Measurements from ENCODE around the gene GRIA1.

Gene GRIA1

DNA sequence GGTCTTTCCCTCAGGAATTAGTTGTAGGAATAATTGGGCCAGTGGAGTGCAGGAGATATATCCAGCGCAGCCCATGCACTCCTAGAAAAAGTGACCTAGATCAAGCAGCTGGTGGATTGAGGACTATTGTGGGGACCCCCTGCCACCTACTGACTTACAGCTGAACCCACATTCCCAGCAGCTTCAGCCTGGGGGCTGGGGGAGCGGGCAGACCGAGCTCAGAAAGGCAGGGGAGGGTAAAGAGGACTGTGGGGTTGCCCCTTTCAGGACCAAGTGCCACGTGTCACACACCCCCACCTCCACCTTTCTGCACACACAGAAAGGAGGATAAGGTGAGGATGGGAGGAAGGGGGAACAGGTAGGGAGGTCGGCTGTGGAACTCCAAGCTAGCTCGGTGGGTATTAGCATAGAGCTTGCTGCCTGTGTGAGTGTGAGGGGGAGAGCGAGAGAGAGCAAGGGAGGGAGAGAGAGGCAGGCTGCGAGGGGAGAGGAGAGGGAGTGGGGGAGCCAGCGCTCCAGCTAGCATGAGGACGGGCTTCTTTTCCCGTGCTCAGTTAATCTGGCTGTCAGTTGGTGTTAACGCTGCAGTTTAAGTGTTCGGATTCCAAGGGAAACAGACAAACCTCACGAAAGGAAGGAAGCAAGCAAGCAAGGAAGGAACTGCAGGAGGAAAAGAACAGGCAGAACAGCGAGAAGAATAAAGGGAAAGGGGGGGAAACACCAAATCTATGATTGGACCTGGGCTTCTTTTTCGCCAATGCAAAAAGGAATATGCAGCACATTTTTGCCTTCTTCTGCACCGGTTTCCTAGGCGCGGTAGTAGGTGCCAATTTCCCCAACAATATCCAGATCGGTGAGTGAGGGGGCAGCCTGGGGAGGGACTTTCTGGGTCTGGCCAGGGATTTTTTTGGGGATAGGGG, at the start of gene GRIA1:
GRIA1 (plus strand) TSS at position 553 of the 920 bp plus-strand sequence.
- no peak for DNase-seq (ENCODE audit: low read depth in 2 of 2, low spot score in 1 of 2)

GRCh38 chr5:153445875-153446579, 44.4 kb upstream of the GRIA1 start:
- no peak for DNase-seq (ENCODE audit: low read depth in 2 of 2, low spot score in 1 of 2)

DNA sequence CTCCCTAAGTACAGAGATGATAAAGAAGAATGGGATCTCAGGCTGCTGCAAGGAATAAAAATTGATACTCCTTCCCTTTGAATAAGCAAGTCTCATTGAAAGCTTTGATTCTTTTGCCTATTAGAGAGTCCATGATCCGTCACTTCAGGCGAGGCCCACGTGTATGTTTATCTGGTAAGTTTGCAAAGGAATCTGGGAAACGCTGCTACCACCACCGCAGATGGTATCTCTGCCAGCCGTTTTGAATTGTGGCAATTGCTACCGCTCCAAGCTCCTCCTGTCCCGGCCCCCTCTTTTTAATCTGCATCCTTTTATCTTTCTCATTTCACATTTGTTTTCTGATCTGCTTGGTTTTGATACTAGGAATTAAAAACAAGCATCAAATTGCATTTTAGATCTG, 42.9 kb upstream of the GRIA1 start:
- DNase-seq (ENCODE audit: low read depth in 2 of 2, low spot score in 1 of 2): no peak

DNA sequence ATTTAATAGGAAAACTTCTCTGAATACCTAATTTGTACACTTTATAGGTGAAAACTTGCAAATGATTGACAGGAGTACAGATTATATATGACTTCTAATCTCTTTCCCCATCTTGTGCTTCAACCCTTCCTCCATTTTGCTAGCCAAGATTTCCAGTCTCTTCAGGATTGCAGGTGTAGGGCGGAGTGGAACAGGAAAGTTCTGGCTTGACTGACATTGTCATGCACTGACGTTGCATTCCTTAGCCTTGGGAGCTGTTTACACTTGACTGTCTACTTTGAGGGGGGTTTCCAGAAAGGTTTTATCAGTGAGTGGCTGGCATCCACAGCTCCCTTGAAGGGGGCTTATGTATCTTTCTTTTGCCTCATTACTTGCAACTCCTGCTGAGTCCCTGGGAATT, 34.1 kb upstream of the GRIA1 start:
- no peak for DNase-seq (ENCODE audit: low read depth in 2 of 2, low spot score in 1 of 2)

- DNase-seq (ENCODE audit: low read depth in 2 of 2, low spot score in 1 of 2): no peak
Measured at GRCh38 chr5:153456993-153457392, 33.5 kb upstream of the GRIA1 start.

DNA sequence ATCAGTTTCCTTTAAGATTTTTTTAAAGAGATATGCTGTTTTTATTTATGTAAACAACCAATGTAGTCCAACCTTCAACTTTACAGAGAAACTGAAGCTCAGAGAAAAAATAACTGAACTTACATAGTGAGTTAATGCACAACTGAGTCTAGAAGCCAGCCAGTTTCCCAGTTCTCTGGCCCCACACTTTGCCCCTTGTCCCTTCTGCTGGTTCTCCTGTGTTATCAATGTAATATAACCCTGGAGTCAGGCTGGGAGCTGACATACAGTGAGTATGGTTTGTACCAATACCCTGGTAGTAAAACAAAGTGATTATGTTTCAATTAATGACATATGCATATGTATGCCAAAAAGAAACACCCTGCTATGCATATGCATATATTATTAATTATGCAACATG, 32.2 kb upstream of the GRIA1 start:
- DNase-seq (ENCODE audit: low read depth in 2 of 2, low spot score in 1 of 2): no peak

GRCh38 chr5:153459051-153459743, 31.3 kb upstream of the GRIA1 start:
- DNase-seq (ENCODE audit: low read depth in 2 of 2, low spot score in 1 of 2): no peak

GRCh38 chr5:153460421-153460820, 30.0 kb upstream of the GRIA1 start:
- DNase-seq (ENCODE audit: low read depth in 2 of 2, low spot score in 1 of 2): no peak

DNA sequence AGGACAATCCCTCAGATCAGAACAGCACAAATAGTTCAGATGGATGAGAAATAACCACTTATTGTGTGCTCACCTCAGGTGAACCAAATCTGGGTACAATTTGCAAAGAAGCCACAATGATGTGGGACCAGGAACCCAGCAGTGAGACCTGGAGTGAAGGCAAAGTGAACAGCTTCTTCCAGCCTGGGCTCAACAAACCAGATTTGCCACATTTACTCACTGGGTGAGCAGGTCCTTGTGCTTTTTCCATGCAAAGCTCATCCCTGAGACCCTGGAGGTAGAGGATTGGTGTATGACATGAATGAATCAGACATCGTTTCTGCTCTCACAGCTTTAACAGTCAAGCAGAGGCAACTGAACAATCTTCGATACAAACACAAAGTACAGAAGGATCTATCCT, 29.1 kb upstream of the GRIA1 start:
- DNase-seq (ENCODE audit: low read depth in 2 of 2, low spot score in 1 of 2): no peak

DNA sequence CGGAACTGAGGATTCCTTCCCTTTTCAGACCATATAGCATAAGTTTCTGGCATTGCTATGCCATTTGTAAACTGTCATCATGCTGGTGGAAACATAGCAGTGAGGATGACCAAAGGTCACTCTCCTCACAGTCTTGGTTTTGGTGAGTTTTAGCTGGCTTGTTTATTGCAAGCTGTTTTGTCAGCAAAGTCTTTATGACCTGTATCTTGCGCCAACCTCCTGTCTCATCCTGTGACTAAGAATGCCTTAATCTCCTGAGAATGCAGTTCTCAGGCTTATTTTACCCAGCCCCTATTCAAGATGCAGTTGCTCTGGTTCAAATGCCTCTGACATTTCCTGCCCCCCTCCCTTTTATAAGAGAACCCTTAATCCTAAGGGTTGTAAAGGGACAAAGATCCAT, 26.7 kb upstream of the GRIA1 start:
- no peak for DNase-seq (ENCODE audit: low read depth in 2 of 2, low spot score in 1 of 2)

GRCh38 chr5:153467546-153467945, 22.9 kb upstream of the GRIA1 start:
- no peak for DNase-seq (ENCODE audit: low read depth in 2 of 2, low spot score in 1 of 2)

GRCh38 chr5:153469423-153469822, 21.0 kb upstream of the GRIA1 start:
- DNase-seq (ENCODE audit: low read depth in 2 of 2, low spot score in 1 of 2): no peak

DNA sequence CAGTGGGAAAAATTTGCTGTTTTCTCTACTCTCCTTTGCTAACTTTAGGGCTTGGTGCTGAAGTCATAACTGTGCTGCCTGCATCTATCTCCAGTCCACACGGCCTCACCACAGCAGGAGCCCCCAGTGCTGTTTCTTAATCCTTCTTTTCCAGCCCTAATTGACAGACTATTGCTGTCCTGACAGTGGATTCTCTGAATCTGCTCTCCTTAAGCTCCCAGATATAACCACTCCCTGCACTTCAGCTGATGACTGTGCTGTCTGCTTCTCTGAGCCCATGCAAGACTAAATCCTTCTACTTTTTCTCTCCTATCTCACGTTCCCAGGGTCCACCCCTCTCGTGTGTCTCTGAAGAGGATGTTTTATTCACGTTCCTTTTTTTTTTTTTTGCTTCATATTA, 19.7 kb upstream of the GRIA1 start:
- no peak for DNase-seq (ENCODE audit: low read depth in 2 of 2, low spot score in 1 of 2)

GRCh38 chr5:153476767-153477166, 13.7 kb upstream of the GRIA1 start:
- DNase-seq (ENCODE audit: low read depth in 2 of 2, low spot score in 1 of 2): no peak

- DNase-seq (ENCODE audit: low read depth in 2 of 2, low spot score in 1 of 2): no peak
Measured at GRCh38 chr5:153480401-153480800, 10.1 kb upstream of the GRIA1 start.

- no peak for DNase-seq (ENCODE audit: low read depth in 2 of 2, low spot score in 1 of 2)
Measured at GRCh38 chr5:153483482-153483881, 7.0 kb upstream of the GRIA1 start.

- DNase-seq (ENCODE audit: low read depth in 2 of 2, low spot score in 1 of 2): no peak
Measured at GRCh38 chr5:153485641-153486040, 4.8 kb upstream of the GRIA1 start.

DNA sequence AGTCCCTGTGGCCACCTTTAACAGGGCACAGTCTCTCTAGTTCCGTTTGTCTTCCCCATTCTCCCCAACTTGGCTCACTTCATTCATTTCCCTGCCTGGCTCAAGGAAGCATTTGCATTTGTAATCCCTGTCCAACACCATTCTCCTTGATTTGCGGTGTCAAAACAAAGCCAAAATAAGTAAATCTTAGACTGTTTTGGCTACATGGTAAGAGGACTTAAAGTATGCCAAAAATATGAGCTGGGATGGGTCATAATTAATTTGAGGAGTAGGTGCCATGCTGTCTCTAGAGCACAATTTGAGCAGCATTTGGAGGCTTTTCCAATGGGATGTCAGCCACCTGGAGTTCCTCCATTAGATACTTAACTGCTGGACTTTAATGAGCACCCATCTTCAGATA, 3.7 kb upstream of the GRIA1 start:
- no peak for DNase-seq (ENCODE audit: low read depth in 2 of 2, low spot score in 1 of 2)

GRCh38 chr5:153489611-153490010, 859 bp upstream of the GRIA1 start:
- DNase-seq (ENCODE audit: low read depth in 2 of 2, low spot score in 1 of 2): no peak

DNA sequence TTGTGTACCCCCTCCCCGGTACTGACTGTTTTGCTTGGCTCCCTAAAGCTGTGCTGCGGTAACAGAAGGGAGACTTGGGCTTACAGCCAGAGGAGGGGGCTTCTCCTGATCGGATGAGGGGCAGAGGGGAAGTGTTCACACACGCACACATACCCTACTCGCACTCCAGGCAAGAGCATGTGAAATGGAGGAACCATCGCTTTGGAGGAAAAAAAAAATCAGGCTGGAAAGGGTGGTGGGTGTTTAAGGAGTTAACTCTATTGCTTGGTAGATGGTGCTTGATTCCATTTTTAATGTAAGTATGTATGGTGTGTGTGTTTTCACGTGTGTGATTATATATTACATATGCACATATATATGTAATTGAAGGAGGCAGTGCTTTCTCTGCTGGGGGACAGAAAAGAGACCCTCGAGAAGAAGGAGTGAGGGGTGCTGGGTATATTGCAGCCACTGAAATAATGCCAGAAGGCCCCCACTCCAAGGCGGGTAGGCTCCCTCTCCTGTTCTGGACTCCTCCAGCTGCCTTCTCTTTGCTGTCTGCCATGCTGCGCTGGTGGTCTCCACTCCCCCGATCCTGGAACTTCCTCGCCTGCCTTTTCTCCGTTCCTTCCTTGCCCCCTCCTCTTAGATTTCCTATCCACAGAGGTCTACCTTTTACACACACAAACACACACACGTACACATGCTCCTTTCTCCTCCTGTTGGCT, 721 bp downstream of the GRIA1 start:
- DNase-seq (ENCODE audit: low read depth in 2 of 2, low spot score in 1 of 2): no peak

- DNase-seq (ENCODE audit: low read depth in 2 of 2, low spot score in 1 of 2): no peak
Measured at GRCh38 chr5:153491856-153492255, 1.4 kb downstream of the GRIA1 start.
